Activated CD4-positive, alpha-beta T cell treated with anti-CD3 and anti-CD28 coated beads, Interleukin-2, amount 50 U/mL, for 1 hour (primary cell): ENCODE results near the gene NPAS2.

ENCODE experiments used
- DNase-seq: peaks from one replicate; pipeline ENCODE4 v3.0.0-alpha.2; 2020

NPAS2 gene

GRCh38 chr2:100974712-100975520 lies 155.0 kb downstream of the NPAS2 start:
- DNase-seq: no peak

GRCh38 chr2:100975521-100975785 lies 155.5 kb downstream of the NPAS2 start:
- no peak for DNase-seq

GRCh38 chr2:100976061-100976460 lies 156.1 kb downstream of the NPAS2 start:
- no peak for DNase-seq

GRCh38 chr2:100976645-100977391 lies 156.9 kb downstream of the NPAS2 start:
- no peak for DNase-seq

GRCh38 chr2:100977511-100977910 lies 157.6 kb downstream of the NPAS2 start:
- no peak for DNase-seq

- DNase-seq: no peak
These were observed 158.7 kb downstream of the NPAS2 start for GRCh38 chr2:100978582-100979191.

GRCh38 chr2:100980046-100980445 lies 160.1 kb downstream of the NPAS2 start:
- no peak for DNase-seq

- no peak for DNase-seq
These were observed 161.1 kb downstream of the NPAS2 start for GRCh38 chr2:100981011-100981410.

- no peak for DNase-seq
These were observed 162.5 kb downstream of the NPAS2 start for GRCh38 chr2:100982431-100982861.

GRCh38 chr2:100983201-100983600 lies 163.3 kb downstream of the NPAS2 start:
- DNase-seq: no peak

- no peak for DNase-seq
These were observed 163.9 kb downstream of the NPAS2 start for GRCh38 chr2:100983684-100984310.

GRCh38 chr2:100984892-100985307 lies 165.0 kb downstream of the NPAS2 start:
- DNase-seq: peak; percentile 80

- DNase-seq: no peak
These were observed 166.2 kb downstream of the NPAS2 start for GRCh38 chr2:100986157-100986556.

GRCh38 chr2:100987536-100987935 lies 167.6 kb downstream of the NPAS2 start:
- no peak for DNase-seq

- no peak for DNase-seq
These were observed 168.0 kb downstream of the NPAS2 start for GRCh38 chr2:100987974-100988373.

GRCh38 chr2:100988630-100989417 lies 168.9 kb downstream of the NPAS2 start:
- no peak for DNase-seq

GRCh38 chr2:100989666-100990065 lies 169.7 kb downstream of the NPAS2 start:
- no peak for DNase-seq

- DNase-seq: no peak
These were observed 170.2 kb downstream of the NPAS2 start for GRCh38 chr2:100990166-100990565.

GRCh38 chr2:100990650-100991403 lies 170.9 kb downstream of the NPAS2 start:
- no peak for DNase-seq

GRCh38 chr2:100991404-100991773 lies 171.4 kb downstream of the NPAS2 start:
- DNase-seq: no peak

- DNase-seq: no peak
These were observed 172.3 kb downstream of the NPAS2 start for GRCh38 chr2:100992262-100992661.

- DNase-seq: no peak
These were observed 173.4 kb downstream of the NPAS2 start for GRCh38 chr2:100993294-100993693.
